ENCODE results near the gene ENPP7. TPM values are rescaled to one million over a fixed set of nuclear protein-coding genes. Genes with fewer than 3 reads are reported as not detected.

Gene ENPP7
- total RNA-seq, 2 experiments from 2014 or later: not detected

- H3K4me3 Mint-ChIP-seq: no peak overlapping the region
- no peaks in the 10 kb centered on the region for H3K9me3 Mint-ChIP-seq
- no peaks in the 10 kb centered on the region for H3K36me3 Mint-ChIP-seq
- H3K27ac Mint-ChIP-seq: no peak overlapping the region
- H3K4me1 Mint-ChIP-seq: peaks cover 2% of the 10 kb centered on the region
- H3K27me3 Mint-ChIP-seq: peaks cover 25% of the 10 kb centered on the region
- DNase-seq: no peak
These were observed 6.5 kb downstream of the ENPP7 start for GRCh38 chr17:79737046-79737921.

DNA sequence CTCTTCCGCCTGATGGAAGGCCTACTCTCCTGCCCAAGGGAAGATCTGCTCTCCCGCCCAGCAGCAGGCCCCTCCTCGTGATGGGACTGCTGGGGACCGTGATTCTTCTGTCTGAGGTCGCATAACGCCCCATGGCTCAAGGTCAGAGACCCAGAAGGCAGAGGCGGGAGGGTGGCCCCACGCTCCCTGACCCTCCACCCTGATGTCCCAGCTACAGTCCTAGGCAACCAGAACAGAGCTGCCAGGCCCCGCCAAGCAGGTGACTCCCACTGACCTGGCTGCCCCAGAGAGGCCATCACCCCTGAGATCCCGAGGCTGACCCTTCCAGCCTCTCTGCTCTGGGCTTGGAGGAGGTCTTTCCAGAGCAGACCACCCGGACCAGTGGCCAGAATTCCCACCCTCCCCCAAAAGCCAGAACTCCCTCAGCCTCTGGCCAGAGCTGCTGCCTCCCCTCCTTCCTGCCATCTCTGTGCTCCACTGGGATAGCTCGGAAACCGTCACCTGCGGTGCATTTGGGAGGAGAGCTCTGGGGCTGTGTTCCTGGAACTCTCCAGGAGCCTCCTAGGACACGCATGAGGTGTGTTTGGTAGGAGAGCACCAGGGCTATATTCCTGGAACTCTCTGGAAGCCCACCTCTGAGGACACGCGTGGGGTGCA is 7.3 kb downstream of the ENPP7 start:
- Mint-ChIP-seq H3K4me1 (peaks cover 2% of the 10 kb centered on the region), H3K27ac (no peak overlapping the region), H3K9me3 (no peaks in the 10 kb centered on the region), H3K27me3 (peaks cover 26% of the 10 kb centered on the region), H3K36me3 (no peaks in the 10 kb centered on the region), H3K4me3 (no peak overlapping the region)
- DNase-seq: no peak

DNA sequence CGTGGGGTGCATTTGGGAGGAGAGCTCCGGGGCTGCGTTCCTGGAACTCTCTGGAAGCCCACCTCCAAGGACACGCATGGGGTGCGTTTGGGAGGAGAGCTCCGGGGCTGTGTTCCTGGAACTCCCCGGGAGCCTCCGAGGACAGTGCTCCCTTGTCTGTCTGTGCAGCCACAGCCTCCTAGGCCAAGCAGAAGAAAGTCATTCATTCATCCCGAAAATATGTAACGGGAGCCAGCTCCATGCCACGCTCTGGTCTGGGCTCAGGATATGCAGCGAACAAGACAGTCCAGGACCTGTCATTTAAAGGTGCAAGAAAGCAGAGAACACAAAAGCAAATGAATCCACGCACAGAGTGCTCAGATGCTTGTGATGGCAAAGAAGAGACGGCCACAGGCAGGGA is 7.9 kb downstream of the ENPP7 start:
- no peaks in the 10 kb centered on the region for H3K9me3 Mint-ChIP-seq
- H3K4me1 Mint-ChIP-seq: no peaks in the 10 kb centered on the region

DNA sequence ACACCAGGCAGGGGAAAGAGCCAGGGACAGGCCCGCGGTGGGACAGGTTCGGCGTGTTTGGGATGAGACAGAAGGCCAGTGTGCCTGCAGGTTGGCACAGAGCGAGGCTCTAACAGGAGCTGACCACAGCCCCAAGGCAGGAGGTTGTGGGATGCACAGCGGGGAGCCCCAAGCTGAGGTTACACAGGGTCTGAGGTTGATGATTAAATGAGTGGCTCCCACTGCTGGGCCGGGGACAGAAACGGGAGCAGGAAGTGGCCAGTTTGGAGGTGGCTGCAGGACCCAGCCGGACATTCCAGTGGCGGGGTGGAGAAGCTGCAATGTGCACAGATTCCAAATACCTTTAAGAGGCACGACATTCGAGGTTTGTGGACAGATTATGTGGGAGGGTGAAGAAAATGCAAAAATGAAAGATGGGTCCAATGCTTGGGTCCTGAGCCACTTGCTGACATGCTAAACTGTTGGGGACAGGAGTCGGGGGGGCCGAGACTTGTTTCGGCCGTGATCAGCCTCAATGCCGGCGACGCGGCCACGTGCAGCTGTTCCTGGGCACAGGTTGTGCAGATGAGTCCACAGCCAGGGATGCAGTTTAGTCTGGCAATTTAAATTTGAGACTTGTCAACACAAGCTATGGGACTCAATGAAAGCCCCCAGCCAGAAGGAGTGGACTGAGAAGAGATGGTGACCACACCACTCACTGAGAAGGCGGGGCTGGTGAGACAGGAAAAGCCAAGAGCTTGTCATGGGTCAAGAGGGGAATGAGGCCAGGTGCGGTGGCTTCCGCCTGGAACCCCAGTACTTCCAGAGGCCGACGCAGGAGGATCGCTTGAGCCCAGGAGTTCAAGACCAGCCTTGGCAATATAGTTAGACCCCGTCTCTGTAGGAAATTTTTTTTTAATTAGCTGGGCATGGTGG is 8.7 kb downstream of the ENPP7 start:
- no peaks in the 10 kb centered on the region for H3K9me3 Mint-ChIP-seq
- no peaks in the 10 kb centered on the region for H3K4me1 Mint-ChIP-seq
- H3K27ac Mint-ChIP-seq: no peak overlapping the region
- peaks cover 26% of the 10 kb centered on the region for H3K27me3 Mint-ChIP-seq
- no peaks in the 10 kb centered on the region for H3K36me3 Mint-ChIP-seq
- no peak for DNase-seq
- no peak overlapping the region for H3K4me3 Mint-ChIP-seq

More for the DNA sequence above, 7.9 kb downstream of the ENPP7 start:
- Mint-ChIP-seq H3K27ac (no peak overlapping the region), H3K4me3 (no peak overlapping the region), H3K36me3 (no peaks in the 10 kb centered on the region), H3K27me3 (peaks cover 26% of the 10 kb centered on the region)
- DNase-seq: no peak

GRCh38 chr17:79740413-79740812 is 9.7 kb downstream of the ENPP7 start:
- Mint-ChIP-seq H3K4me1 (no peaks in the 10 kb centered on the region), H3K36me3 (no peaks in the 10 kb centered on the region), H3K9me3 (no peaks in the 10 kb centered on the region), H3K4me3 (no peak overlapping the region), H3K27ac (no peak overlapping the region), H3K27me3 (peaks cover 33% of the 10 kb centered on the region)
- DNase-seq: no peak

DNA sequence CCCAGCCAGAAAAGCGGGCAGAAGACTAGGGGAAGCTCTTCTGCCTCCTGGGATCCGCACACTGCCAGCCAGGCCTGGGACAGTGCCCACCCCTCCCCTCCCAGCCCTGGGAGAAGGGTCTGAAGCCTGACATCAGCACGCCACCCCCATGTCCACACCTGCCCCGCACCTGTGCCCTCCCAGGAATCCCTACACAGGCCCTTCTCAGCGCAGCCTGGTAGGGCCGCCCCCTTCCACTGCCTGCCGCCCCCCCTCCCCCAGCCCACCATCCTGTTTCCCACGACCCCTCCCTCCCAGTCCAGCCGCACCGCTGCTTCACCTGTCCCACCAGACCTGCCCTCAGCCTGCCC is 10.6 kb downstream of the ENPP7 start:
- H3K4me1 Mint-ChIP-seq: peaks cover 4% of the 10 kb centered on the region
- no peak for DNase-seq
- no peaks in the 10 kb centered on the region for H3K36me3 Mint-ChIP-seq
- H3K27me3 Mint-ChIP-seq: peaks cover 35% of the 10 kb centered on the region
- no peaks in the 10 kb centered on the region for H3K9me3 Mint-ChIP-seq
- H3K4me3 Mint-ChIP-seq: no peak overlapping the region
- no peak overlapping the region for H3K27ac Mint-ChIP-seq

DNA sequence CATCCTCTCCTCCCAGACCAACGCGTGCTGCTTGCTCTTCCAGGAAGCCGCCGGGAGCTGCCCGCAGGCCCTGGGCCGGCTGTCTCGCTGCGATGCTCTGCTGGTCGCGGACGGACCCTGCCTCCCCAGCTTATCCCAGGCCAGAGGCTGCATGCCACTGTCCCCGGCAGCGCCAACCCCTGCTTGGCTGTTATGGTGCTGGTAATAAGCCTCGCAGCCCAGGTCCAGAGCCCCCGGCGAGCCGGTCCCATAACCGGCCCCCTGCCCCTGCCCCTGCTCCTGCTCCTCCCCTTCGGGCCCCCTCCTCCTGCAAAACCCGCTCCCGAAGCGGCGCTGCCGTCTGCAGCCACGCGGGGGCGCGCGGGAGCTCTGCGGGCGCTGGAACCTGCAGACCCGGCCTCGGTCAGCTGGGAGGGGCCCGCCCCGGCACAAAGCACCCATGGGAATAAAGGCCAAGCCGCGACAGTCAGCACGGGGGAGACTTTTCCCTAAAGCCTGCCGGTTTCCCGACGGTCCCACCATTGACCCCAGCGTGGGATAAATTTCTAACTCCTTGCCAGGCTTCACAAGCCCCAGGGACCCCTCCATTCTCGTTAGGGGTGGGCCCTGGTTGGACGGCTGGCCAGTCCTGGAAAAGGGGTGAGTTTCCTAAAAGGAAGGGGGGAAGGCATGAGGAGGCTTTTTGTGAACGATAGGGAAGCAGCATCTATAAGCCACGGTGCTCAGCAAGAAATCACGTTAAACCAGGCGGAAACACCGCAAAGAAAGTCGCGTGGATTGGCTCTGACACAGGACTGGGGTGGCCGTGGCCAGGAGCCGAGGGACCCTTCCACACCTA is 11.2 kb downstream of the ENPP7 start:
- Mint-ChIP-seq H3K9me3 (no peaks in the 10 kb centered on the region), H3K4me1 (peaks cover 5% of the 10 kb centered on the region), H3K36me3 (no peaks in the 10 kb centered on the region), H3K4me3 (no peak overlapping the region), H3K27me3 (peaks cover 41% of the 10 kb centered on the region), H3K27ac (no peak overlapping the region)
- peak; percentile 76 for DNase-seq

- Mint-ChIP-seq H3K9me3 (no peaks in the 10 kb centered on the region), H3K27ac (no peak overlapping the region), H3K27me3 (peaks cover 46% of the 10 kb centered on the region), H3K4me3 (no peak overlapping the region), H3K4me1 (peaks cover 5% of the 10 kb centered on the region), H3K36me3 (no peaks in the 10 kb centered on the region)
- no peak for DNase-seq
These were observed 11.8 kb downstream of the ENPP7 start for GRCh38 chr17:79742589-79742918.

DNA sequence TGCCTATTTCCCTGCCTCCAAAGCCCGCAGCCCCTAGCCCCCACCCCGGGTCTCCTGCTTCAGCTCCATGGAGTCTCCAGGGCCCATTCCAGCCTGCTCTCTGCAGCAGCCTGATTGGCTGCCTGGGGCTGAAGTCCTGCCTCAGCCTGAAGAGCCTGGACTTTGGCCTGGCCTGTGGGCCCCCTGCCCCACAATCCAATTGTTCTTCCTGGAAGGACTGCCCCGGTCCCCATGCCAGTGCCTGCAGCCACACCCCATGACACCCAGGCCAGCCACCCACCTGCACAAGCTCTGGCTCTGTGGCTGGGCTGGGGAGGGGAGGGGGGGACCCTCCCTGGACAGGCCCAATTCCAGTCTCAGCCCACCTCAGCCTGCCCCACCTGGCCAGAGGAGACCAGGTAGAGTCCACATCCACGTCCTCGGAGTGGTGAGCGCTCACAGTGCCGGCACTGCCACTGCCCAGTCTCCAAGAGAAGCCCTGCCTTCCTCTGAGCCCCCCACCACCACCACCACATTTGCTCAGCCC is 12.3 kb downstream of the ENPP7 start:
- H3K36me3 Mint-ChIP-seq: no peaks in the 10 kb centered on the region
- peaks cover 50% of the 10 kb centered on the region for H3K27me3 Mint-ChIP-seq
- H3K9me3 Mint-ChIP-seq: no peaks in the 10 kb centered on the region
- DNase-seq: no peak
- H3K27ac Mint-ChIP-seq: no peak overlapping the region
- H3K4me1 Mint-ChIP-seq: peaks cover 7% of the 10 kb centered on the region
- H3K4me3 Mint-ChIP-seq: no peak overlapping the region

DNA sequence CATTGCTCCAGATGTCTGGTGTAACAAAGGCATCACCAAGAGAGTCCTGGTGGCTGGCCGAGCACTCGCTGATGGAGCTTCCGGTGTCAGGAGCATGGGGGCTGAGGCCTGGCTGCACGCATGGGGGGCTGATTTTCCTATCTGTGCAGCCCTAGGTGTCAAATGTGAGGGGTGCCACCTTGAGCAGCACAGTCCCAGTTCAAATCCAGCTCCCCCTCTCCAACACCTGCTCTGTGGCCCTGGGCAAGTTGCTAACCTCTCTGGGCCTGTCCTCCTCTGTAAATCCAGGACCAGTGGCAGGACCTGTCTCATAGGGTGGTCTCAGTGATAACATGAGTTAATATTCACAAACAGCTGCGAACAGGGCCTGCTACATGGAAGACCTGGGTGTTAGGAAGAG is 12.9 kb downstream of the ENPP7 start:
- no peaks in the 10 kb centered on the region for H3K36me3 Mint-ChIP-seq
- H3K27ac Mint-ChIP-seq: no peak overlapping the region
- H3K9me3 Mint-ChIP-seq: no peaks in the 10 kb centered on the region
- no peak for DNase-seq
- peaks cover 53% of the 10 kb centered on the region for H3K27me3 Mint-ChIP-seq
- peaks cover 7% of the 10 kb centered on the region for H3K4me1 Mint-ChIP-seq
- no peak overlapping the region for H3K4me3 Mint-ChIP-seq

GRCh38 chr17:79745641-79746105 is 14.9 kb downstream of the ENPP7 start:
- H3K4me3 Mint-ChIP-seq: no peak overlapping the region

GRCh38 chr17:79746889-79747507 is 16.3 kb downstream of the ENPP7 start:
- peaks cover 10% of the 10 kb centered on the region for H3K4me1 Mint-ChIP-seq
- H3K9me3 Mint-ChIP-seq: no peaks in the 10 kb centered on the region
- H3K4me3 Mint-ChIP-seq: no peak overlapping the region
- no peaks in the 10 kb centered on the region for H3K36me3 Mint-ChIP-seq
- no peak overlapping the region for H3K27ac Mint-ChIP-seq
- no peak for DNase-seq
- peaks cover 60% of the 10 kb centered on the region for H3K27me3 Mint-ChIP-seq

More at GRCh38 chr17:79745641-79746105, 14.9 kb downstream of the ENPP7 start:
- Mint-ChIP-seq H3K27ac (no peak overlapping the region), H3K4me1 (peaks cover 7% of the 10 kb centered on the region), H3K27me3 (peaks cover 53% of the 10 kb centered on the region), H3K36me3 (no peaks in the 10 kb centered on the region), H3K9me3 (no peaks in the 10 kb centered on the region)
- DNase-seq: no peak

DNA sequence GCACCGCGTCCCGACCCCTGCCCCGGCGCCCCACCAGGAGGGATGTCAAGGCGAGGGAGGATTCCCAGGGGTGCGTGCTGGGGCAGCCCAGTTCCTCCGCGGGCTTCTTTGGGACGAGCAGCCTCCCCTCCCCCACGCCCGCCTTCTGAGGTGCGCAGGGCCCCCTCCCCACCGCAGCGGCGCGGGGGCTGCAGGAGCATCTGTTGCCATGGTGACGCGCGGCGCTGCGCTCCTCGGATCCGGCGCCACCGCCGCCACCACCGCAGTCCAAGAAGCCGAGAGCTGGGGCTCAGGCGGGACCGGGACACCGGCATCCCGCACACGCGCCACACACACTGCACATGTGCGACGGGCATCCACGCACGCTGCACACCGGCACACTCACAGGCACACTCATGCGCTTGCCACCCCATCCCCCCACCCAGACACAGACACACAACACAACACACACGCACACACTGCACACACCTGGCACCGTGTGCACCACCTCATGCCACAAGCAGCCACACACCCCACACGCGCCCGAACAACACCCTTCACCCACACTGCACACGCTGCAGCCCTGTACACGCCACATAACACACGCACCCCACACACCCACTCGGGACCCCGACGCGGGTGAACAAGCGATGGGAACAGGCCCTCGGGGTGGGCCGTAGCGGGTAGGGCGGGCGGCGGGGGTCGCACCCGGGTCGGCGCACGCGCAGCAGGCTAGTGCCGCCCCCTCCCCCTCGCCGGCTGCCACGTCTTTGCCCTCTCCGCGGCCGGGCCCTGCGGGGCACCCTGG is 17.0 kb downstream of the ENPP7 start:
- no peak for DNase-seq
- Mint-ChIP-seq H3K4me3 (no peak overlapping the region), H3K4me1 (peaks cover 10% of the 10 kb centered on the region), H3K27ac (no peak overlapping the region), H3K27me3 (peaks cover 57% of the 10 kb centered on the region), H3K9me3 (no peaks in the 10 kb centered on the region), H3K36me3 (no peaks in the 10 kb centered on the region)
